HEK293 (cell line): Measurements from ENCODE around the gene NXPH4.
A peak's percentile ranks its signal among the peaks of the same experiment; 100 is the strongest.

ENCODE experiments used
- CTCF ChIA-PET: fragments of 350-600 bp; formaldehyde crosslinking; extraction: SDS; loops from one replicate; lab custom pipeline; 2021; ENCODE audit warnings: antibody characterized with exemption; lab: Yijun Ruan, JAX
- POLR2A ChIA-PET: fragments of 300-600 bp; formaldehyde crosslinking; extraction: SDS; loops from one replicate; lab custom pipeline; 2020; ENCODE audit warnings: antibody characterized with exemption, inconsistent platforms; lab: Yijun Ruan, JAX
- H3K27ac ChIP-seq: fragments of 200-500 bp; sonication (Bioruptor generic); 2 replicates; pipeline ENCODE4 v1.5.1; 2014; ENCODE audit warnings: low read depth, low read length, control low read depth, inconsistent platforms; ENCODE audit errors: extremely low read depth
- H3K36me3 ChIP-seq, 2 experiments: fragments of 200-500 bp in 1 of 2; sonication (Bioruptor generic) in 1 of 2; 1 replicate in 1 of 2; 2 replicates in 1 of 2; pipeline ENCODE4 v1.5.1; 2014 to 2017; ENCODE audit warnings: inconsistent platforms in 2 of 2, low read length in 2 of 2; ENCODE audit not compliant: control insufficient read depth in 2 of 2, insufficient read depth in 1 of 2
- H3K4me1 ChIP-seq: fragments of 200-500 bp; sonication (Bioruptor generic); 2 replicates; pipeline ENCODE4 v1.5.1; 2014; ENCODE audit warnings: mild to moderate bottlenecking, low read length, inconsistent platforms; ENCODE audit not compliant: control insufficient read depth, insufficient read depth
- H3K4me3 ChIP-seq: 2 replicates; pipeline ENCODE4 v1.5.1; 2011; ENCODE audit warnings: low read depth, mild to moderate bottlenecking, control low read depth, low read length, moderate library complexity
- H3K9me3 ChIP-seq: fragments of 200-500 bp; sonication (Bioruptor generic); 2 replicates; pipeline ENCODE4 v1.5.1; 2014; ENCODE audit warnings: low read depth, low read length, inconsistent platforms; ENCODE audit not compliant: control insufficient read depth, insufficient read depth
- OVOL3 ChIP-seq: fragments of 450-650 bp; formaldehyde crosslinking; IDR thresholded peaks from 2 replicates; pipeline ENCODE4 v1.5.1; 2016; ENCODE audit warnings: missing biosample characterization, missing genetic modification characterization
- SETDB1 ChIP-seq: IDR thresholded peaks from one replicate; pipeline ENCODE4 v1.6.1; 2017; ENCODE audit warnings: mild to moderate bottlenecking, low read length, moderate library complexity, mixed read lengths; ENCODE audit not compliant: insufficient read length
- ZBTB20 ChIP-seq: fragments of 450-650 bp; formaldehyde crosslinking; IDR thresholded peaks from 2 replicates; pipeline ENCODE4 v1.5.1; 2016; ENCODE audit warnings: missing biosample characterization, missing genetic modification characterization
- ZFP41 ChIP-seq: fragments of 450-650 bp; formaldehyde crosslinking; IDR thresholded peaks from 2 replicates; pipeline ENCODE4 v1.5.1; 2016; ENCODE audit warnings: missing biosample characterization, missing genetic modification characterization, borderline replicate concordance
- ZNF174 ChIP-seq: fragments of 450-650 bp; formaldehyde crosslinking; IDR thresholded peaks from 2 replicates; pipeline ENCODE4 v1.5.0; 2017; ENCODE audit warnings: missing biosample characterization, mild to moderate bottlenecking, missing genetic modification characterization
- ZNF529 ChIP-seq: fragments of 450-650 bp; formaldehyde crosslinking; IDR thresholded peaks from 2 replicates; pipeline ENCODE4 v1.5.1; 2017; ENCODE audit warnings: missing genetic modification characterization, missing biosample characterization; ENCODE audit not compliant: insufficient replicate concordance
- ZNF792 ChIP-seq: fragments of 450-650 bp; formaldehyde crosslinking; IDR thresholded peaks from 2 replicates; pipeline ENCODE4 v1.5.1; 2016; ENCODE audit warnings: missing biosample characterization, missing genetic modification characterization
- ZNF837 ChIP-seq: fragments of 450-650 bp; formaldehyde crosslinking; IDR thresholded peaks from 2 replicates; pipeline ENCODE4 v1.5.1; 2016; ENCODE audit warnings: missing biosample characterization, missing genetic modification characterization
- ZSCAN30 ChIP-seq: fragments of 450-650 bp; IDR thresholded peaks from 2 replicates; pipeline ENCODE4 v1.5.1; 2018; ENCODE audit warnings: missing biosample characterization, mild to moderate bottlenecking, missing genetic modification characterization, moderate library complexity
- TF ChIP-seq, protein P1 (sequence below): fragments of 450-650 bp; formaldehyde crosslinking; IDR thresholded peaks from 2 replicates; pipeline ENCODE4 v1.5.1; 2016; ENCODE audit warnings: missing biosample characterization, missing genetic modification characterization
- TF ChIP-seq, protein P2 (sequence below): fragments of 450-650 bp; formaldehyde crosslinking; conservative IDR thresholded peaks from 2 replicates; pipeline ENCODE4 v1.5.1; 2016; ENCODE audit warnings: low read depth, missing biosample characterization, missing genetic modification characterization
- TF ChIP-seq, protein P3 (sequence below): fragments of 450-650 bp; formaldehyde crosslinking; IDR thresholded peaks from 2 replicates; pipeline ENCODE4 v1.5.1; 2016; ENCODE audit warnings: missing biosample characterization, missing genetic modification characterization
- TF ChIP-seq, protein P4 (sequence below): fragments of 450-650 bp; formaldehyde crosslinking; IDR thresholded peaks from 2 replicates; pipeline ENCODE4 v1.5.1; 2016; ENCODE audit warnings: missing biosample characterization, missing genetic modification characterization
- TF ChIP-seq, protein P5 (sequence below): fragments of 450-650 bp; formaldehyde crosslinking; IDR thresholded peaks from 2 replicates; pipeline ENCODE4 v1.5.1; 2017; ENCODE audit warnings: missing biosample characterization, mild to moderate bottlenecking, missing genetic modification characterization, moderate library complexity

NXPH4 gene

DNA sequence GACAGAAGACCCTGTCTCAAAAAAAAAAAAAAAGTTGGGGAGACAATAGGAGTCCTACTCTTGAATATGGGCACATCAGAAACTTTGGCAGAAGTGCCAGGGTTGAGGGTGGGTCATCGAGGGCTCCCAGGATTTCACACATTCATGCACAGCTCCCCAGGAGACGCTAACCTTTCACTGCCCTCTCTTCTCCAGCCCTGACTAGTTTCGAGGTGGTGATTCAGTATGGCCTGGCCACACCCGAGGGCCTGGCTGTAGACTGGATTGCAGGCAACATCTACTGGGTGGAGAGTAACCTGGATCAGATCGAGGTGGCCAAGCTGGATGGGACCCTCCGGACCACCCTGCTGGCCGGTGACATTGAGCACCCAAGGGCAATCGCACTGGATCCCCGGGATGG, 39.7 kb upstream of the NXPH4 start:
- TF ChIP-seq SETDB1 (no peak), ZSCAN30 (no peak), ZNF792 (tag by site-specific recombination) (no peak)
- TF ChIP-seq, protein P1, sequence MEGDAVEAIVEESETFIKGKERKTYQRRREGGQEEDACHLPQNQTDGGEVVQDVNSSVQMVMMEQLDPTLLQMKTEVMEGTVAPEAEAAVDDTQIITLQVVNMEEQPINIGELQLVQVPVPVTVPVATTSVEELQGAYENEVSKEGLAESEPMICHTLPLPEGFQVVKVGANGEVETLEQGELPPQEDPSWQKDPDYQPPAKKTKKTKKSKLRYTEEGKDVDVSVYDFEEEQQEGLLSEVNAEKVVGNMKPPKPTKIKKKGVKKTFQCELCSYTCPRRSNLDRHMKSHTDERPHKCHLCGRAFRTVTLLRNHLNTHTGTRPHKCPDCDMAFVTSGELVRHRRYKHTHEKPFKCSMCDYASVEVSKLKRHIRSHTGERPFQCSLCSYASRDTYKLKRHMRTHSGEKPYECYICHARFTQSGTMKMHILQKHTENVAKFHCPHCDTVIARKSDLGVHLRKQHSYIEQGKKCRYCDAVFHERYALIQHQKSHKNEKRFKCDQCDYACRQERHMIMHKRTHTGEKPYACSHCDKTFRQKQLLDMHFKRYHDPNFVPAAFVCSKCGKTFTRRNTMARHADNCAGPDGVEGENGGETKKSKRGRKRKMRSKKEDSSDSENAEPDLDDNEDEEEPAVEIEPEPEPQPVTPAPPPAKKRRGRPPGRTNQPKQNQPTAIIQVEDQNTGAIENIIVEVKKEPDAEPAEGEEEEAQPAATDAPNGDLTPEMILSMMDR = no peak
- POLR2A ChIA-PET = interaction anchor here (0.7 kb wide), 1 partner anchor 49 kb away, joined by 5 read pairs; the partner anchor contains the start of gene LRP1

DNA sequence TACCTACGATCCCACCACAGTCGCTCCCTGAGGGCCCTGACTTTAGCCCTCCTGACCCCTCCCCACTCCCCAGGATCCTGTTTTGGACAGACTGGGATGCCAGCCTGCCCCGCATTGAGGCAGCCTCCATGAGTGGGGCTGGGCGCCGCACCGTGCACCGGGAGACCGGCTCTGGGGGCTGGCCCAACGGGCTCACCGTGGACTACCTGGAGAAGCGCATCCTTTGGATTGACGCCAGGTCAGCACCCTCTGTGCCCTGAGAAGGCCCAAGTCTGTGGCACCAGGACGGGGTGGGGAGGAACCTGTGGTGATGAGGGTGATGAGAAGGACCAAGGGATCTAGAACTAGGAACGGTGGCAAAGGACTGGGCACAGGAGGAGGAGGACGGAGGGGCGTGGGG, 39.2 kb upstream of the NXPH4 start:
- peaks cover 0 to 80% of the 10 kb centered on the region in 2 experiments; a peak in 1 of 3 replicates for H3K36me3 ChIP-seq
- H3K9me3 ChIP-seq = no peaks in the 10 kb centered on the region
- CTCF ChIA-PET = interaction anchor here (2.8 to 10.6 kb wide), 4 partner anchors 8 to 108 kb away, joined by 16 to 259 read pairs (median 72); partner anchors contain the start of gene LRP1
- POLR2A ChIA-PET = interaction anchor here (0.7 kb wide), 1 partner anchor 50 kb away, joined by 5 read pairs; the partner anchor contains the start of gene LRP1
- H3K4me3 ChIP-seq = no peak overlapping the region
- no peaks in the 10 kb centered on the region for H3K4me1 ChIP-seq
- no peak overlapping the region for H3K27ac ChIP-seq
- no peak for TF ChIP-seq ZFP41 (tag by site-specific recombination)
- TF ChIP-seq ZNF837 = no peak
- TF ChIP-seq ZNF529 (tag by site-specific recombination) = no peak
- TF ChIP-seq, all 188 proteins: peak for 0

More for the DNA sequence above, 39.7 kb upstream of the NXPH4 start:
- no peaks in the 10 kb centered on the region for H3K4me1 ChIP-seq
- H3K36me3 ChIP-seq = peaks cover 0 to 81% of the 10 kb centered on the region in 2 experiments; a peak in 1 of 3 replicates
- no peaks in the 10 kb centered on the region for H3K9me3 ChIP-seq
- CTCF ChIA-PET = interaction anchor here (0.6 to 10.6 kb wide), 16 partner anchors 8 to 419 kb away, joined by 3 to 259 read pairs (median 5); partner anchors contain the start of gene LRP1
- H3K4me3 ChIP-seq = no peak overlapping the region
- H3K27ac ChIP-seq = no peak overlapping the region

DNA sequence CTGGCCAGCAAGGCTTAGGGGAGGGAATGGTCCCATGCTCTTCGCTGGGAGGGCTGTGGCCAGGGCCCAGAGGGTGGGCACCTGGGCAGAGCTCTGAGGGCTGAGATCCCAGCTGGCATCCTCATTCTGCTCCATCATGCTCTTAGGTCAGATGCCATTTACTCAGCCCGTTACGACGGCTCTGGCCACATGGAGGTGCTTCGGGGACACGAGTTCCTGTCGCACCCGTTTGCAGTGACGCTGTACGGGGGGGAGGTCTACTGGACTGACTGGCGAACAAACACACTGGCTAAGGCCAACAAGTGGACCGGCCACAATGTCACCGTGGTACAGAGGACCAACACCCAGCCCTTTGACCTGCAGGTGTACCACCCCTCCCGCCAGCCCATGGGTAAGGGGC, 38.4 kb upstream of the NXPH4 start:
- TF ChIP-seq OVOL3 (tag by site-specific recombination) = no peak
- TF ChIP-seq, protein P2, sequence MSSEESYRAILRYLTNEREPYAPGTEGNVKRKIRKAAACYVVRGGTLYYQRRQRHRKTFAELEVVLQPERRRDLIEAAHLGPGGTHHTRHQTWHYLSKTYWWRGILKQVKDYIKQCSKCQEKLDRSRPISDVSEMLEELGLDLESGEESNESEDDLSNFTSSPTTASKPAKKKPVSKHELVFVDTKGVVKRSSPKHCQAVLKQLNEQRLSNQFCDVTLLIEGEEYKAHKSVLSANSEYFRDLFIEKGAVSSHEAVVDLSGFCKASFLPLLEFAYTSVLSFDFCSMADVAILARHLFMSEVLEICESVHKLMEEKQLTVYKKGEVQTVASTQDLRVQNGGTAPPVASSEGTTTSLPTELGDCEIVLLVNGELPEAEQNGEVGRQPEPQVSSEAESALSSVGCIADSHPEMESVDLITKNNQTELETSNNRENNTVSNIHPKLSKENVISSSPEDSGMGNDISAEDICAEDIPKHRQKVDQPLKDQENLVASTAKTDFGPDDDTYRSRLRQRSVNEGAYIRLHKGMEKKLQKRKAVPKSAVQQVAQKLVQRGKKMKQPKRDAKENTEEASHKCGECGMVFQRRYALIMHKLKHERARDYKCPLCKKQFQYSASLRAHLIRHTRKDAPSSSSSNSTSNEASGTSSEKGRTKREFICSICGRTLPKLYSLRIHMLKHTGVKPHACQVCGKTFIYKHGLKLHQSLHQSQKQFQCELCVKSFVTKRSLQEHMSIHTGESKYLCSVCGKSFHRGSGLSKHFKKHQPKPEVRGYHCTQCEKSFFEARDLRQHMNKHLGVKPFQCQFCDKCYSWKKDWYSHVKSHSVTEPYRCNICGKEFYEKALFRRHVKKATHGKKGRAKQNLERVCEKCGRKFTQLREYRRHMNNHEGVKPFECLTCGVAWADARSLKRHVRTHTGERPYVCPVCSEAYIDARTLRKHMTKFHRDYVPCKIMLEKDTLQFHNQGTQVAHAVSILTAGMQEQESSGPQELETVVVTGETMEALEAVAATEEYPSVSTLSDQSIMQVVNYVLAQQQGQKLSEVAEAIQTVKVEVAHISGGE = peak; percentile 36; the same call in 1 of the 2 replicates
- Histone ChIP-seq H3K9me3 (no peaks in the 10 kb centered on the region), H3K4me3 (no peak overlapping the region), H3K36me3 (peaks cover 0 to 73% of the 10 kb centered on the region in 2 experiments; a peak in 1 of 3 replicates), H3K27ac (no peak overlapping the region), H3K4me1 (no peaks in the 10 kb centered on the region)
- CTCF ChIA-PET = interaction anchor here (0.6 to 10.6 kb wide), 3 partner anchors 10 to 54 kb away, joined by 3 to 259 read pairs (median 4); partner anchors contain the start of gene LRP1
- POLR2A ChIA-PET = interaction anchor here (0.6 kb wide), 1 partner anchor 90 kb away, joined by 3 read pairs; the partner anchor contains the start of gene NAB2

DNA sequence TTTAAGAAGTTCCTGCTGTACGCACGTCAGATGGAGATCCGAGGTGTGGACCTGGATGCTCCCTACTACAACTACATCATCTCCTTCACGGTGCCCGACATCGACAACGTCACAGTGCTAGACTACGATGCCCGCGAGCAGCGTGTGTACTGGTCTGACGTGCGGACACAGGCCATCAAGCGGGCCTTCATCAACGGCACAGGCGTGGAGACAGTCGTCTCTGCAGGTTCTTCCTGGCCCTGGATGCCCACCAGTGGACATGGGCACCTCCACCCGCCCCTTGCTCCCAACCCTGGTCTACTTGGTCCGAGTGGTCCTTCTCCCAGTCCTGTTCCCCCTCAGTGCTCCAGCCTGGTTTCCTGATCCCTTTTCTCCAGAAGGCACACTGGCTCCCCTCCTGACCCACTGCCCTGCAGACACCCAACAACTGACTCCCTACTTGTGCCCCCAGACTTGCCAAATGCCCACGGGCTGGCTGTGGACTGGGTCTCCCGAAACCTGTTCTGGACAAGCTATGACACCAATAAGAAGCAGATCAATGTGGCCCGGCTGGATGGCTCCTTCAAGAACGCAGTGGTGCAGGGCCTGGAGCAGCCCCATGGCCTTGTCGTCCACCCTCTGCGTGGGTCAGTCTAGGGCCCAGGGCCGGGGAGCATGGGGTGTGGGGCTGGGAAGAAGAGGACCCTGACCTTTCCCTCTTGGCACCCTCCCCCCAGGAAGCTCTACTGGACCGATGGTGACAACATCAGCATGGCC, 37.1 kb upstream of the NXPH4 start:
- Histone ChIP-seq H3K9me3 (no peaks in the 10 kb centered on the region), H3K27ac (no peak overlapping the region), H3K36me3 (peaks cover 0 to 76% of the 10 kb centered on the region in 2 experiments; a peak in 1 of 3 replicates), H3K4me1 (no peaks in the 10 kb centered on the region), H3K4me3 (no peak overlapping the region)
- CTCF ChIA-PET = interaction anchor here (0.5 to 9.9 kb wide), 7 partner anchors 8 to 563 kb away, joined by 3 to 141 read pairs (median 4); partner anchors contain the start of gene LRP1
- POLR2A ChIA-PET = no interaction called here
- TF ChIP-seq ZNF174 (tag by site-specific recombination) (no peak), ZBTB20 (no peak)
- TF ChIP-seq, protein P3, sequence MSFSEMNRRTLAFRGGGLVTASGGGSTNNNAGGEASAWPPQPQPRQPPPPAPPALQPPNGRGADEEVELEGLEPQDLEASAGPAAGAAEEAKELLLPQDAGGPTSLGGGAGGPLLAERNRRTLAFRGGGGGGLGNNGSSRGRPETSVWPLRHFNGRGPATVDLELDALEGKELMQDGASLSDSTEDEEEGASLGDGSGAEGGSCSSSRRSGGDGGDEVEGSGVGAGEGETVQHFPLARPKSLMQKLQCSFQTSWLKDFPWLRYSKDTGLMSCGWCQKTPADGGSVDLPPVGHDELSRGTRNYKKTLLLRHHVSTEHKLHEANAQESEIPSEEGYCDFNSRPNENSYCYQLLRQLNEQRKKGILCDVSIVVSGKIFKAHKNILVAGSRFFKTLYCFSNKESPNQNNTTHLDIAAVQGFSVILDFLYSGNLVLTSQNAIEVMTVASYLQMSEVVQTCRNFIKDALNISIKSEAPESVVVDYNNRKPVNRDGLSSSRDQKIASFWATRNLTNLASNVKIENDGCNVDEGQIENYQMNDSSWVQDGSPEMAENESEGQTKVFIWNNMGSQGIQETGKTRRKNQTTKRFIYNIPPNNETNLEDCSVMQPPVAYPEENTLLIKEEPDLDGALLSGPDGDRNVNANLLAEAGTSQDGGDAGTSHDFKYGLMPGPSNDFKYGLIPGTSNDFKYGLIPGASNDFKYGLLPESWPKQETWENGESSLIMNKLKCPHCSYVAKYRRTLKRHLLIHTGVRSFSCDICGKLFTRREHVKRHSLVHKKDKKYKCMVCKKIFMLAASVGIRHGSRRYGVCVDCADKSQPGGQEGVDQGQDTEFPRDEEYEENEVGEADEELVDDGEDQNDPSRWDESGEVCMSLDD (tag by site-specific recombination) = no peak
- TF ChIP-seq, protein P4, sequence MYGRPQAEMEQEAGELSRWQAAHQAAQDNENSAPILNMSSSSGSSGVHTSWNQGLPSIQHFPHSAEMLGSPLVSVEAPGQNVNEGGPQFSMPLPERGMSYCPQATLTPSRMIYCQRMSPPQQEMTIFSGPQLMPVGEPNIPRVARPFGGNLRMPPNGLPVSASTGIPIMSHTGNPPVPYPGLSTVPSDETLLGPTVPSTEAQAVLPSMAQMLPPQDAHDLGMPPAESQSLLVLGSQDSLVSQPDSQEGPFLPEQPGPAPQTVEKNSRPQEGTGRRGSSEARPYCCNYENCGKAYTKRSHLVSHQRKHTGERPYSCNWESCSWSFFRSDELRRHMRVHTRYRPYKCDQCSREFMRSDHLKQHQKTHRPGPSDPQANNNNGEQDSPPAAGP (tag by site-specific recombination) = no peak
- TF ChIP-seq, protein P5, sequence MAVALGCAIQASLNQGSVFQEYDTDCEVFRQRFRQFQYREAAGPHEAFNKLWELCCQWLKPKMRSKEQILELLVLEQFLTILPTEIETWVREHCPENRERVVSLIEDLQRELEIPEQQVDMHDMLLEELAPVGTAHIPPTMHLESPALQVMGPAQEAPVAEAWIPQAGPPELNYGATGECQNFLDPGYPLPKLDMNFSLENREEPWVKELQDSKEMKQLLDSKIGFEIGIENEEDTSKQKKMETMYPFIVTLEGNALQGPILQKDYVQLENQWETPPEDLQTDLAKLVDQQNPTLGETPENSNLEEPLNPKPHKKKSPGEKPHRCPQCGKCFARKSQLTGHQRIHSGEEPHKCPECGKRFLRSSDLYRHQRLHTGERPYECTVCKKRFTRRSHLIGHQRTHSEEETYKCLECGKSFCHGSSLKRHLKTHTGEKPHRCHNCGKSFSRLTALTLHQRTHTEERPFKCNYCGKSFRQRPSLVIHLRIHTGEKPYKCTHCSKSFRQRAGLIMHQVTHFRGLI (tag by site-specific recombination) = no peak
